GM23338 (cell line): ENCODE data around the gene S100A12. TPM values are rescaled to one million over a fixed set of nuclear protein-coding genes. Genes with fewer than 3 reads are reported as not detected.

ENCODE experiments used
- ATAC-seq: fragments of 200-7000 bp; cut with Tn5 transposase; 3 replicates; pipeline ENCODE4 v1.9.1; 2020
- DNase-seq: peaks from one replicate; pipeline ENCODE4 v3.0.0-alpha.2; 2015; ENCODE audit warnings: low spot score
- H2AFZ ChIP-seq: fragments of 200-600 bp; sonication (generic); 2 replicates; pipeline ENCODE4 v1.8.0; 2016; ENCODE audit warnings: antibody characterized with exemption, mild to moderate bottlenecking, moderate library complexity
- H3F3A ChIP-seq: fragments of 200-600 bp; sonication (generic); replicated peaks from 2 replicates; pipeline ENCODE4 v1.8.0; 2017; ENCODE audit warnings: antibody characterized with exemption, mixed run types, low read depth
- H3K27ac ChIP-seq: fragments of 200-600 bp; sonication (generic); 2 replicates; pipeline ENCODE4 v1.6.1; 2016; ENCODE audit warnings: low read depth
- H3K27me3 ChIP-seq: fragments of 200-600 bp; sonication (generic); 2 replicates; pipeline ENCODE4 v1.8.0; 2016; ENCODE audit warnings: mild to moderate bottlenecking, mixed run types, moderate library complexity; ENCODE audit not compliant: insufficient read depth
- H3K36me3 ChIP-seq: fragments of 200-600 bp; sonication (generic); 2 replicates; pipeline ENCODE4 v1.8.0; 2016; ENCODE audit warnings: mild to moderate bottlenecking; ENCODE audit not compliant: insufficient read depth
- H3K4me1 ChIP-seq: fragments of 200-600 bp; sonication (generic); 2 replicates; pipeline ENCODE4 v1.8.0; 2016; ENCODE audit warnings: mild to moderate bottlenecking, moderate library complexity; ENCODE audit not compliant: insufficient read depth
- H3K4me2 ChIP-seq: fragments of 200-600 bp; sonication (generic); 2 replicates; pipeline ENCODE4 v1.7.1; 2017; ENCODE audit warnings: mixed run types
- H3K4me3 ChIP-seq: fragments of 200-600 bp; sonication (generic); 2 replicates; pipeline ENCODE4 v1.6.1; 2016; ENCODE audit warnings: mixed run types
- H3K79me2 ChIP-seq: fragments of 200-600 bp; sonication (generic); replicated peaks from 2 replicates; pipeline ENCODE4 v1.8.0; 2017; ENCODE audit warnings: mild to moderate bottlenecking; ENCODE audit not compliant: insufficient read depth
- H3K9me2 ChIP-seq: fragments of 200-600 bp; sonication (generic); 2 replicates; pipeline ENCODE4 v1.8.0; 2017; ENCODE audit not compliant: insufficient read depth
- H4K20me1 ChIP-seq: fragments of 200-600 bp; sonication (generic); replicated peaks from 2 replicates; pipeline ENCODE4 v1.8.0; 2017; ENCODE audit warnings: mild to moderate bottlenecking; ENCODE audit not compliant: insufficient read depth
- H3K27ac Mint-ChIP-seq: 2 replicates; pipeline ENCODE4 v1.8.0; 2020; ENCODE audit warnings: inconsistent platforms, mild to moderate bottlenecking, moderate library complexity, mixed read lengths
- H3K27me3 Mint-ChIP-seq: 3 replicates; pipeline ENCODE4 v1.8.0; 2022; ENCODE audit warnings: low read depth, mild to moderate bottlenecking, moderate library complexity, mixed read lengths, inconsistent platforms; ENCODE audit not compliant: insufficient read depth, poor library complexity
- H3K36me3 Mint-ChIP-seq: 3 replicates; pipeline ENCODE4 v1.8.0; 2021; ENCODE audit warnings: low read depth, mild to moderate bottlenecking, inconsistent platforms, moderate library complexity, mixed read lengths
- H3K4me1 Mint-ChIP-seq: 3 replicates; pipeline ENCODE4 v1.8.0; 2020; ENCODE audit warnings: mild to moderate bottlenecking, inconsistent platforms, mixed read lengths
- H3K4me3 Mint-ChIP-seq: 3 replicates; pipeline ENCODE4 v1.8.0; 2021; ENCODE audit warnings: moderate library complexity, mild to moderate bottlenecking, inconsistent platforms, mixed read lengths
- H3K9me3 Mint-ChIP-seq: 3 replicates; pipeline ENCODE4 v1.8.0; 2020; ENCODE audit warnings: moderate library complexity, mild to moderate bottlenecking, inconsistent platforms, mixed read lengths
- CREB1 ChIP-seq: fragments of 250-450 bp; sonication (Bioruptor Pico); IDR thresholded peaks from 2 replicates; pipeline ENCODE4 v1.5.0; 2020; ENCODE audit warnings: low read depth, mild to moderate bottlenecking, moderate library complexity
- CTCF ChIP-seq, 2 experiments: fragments of 200-600 bp in 1 of 2; sonication (generic) in 1 of 2; conservative IDR thresholded peaks; 2 replicates each; pipeline versions ENCODE4 v1.5.1 to v1.6.1; 2016 to 2017; ENCODE audit warnings: antibody characterized with exemption in 2 of 2, low read depth in 2 of 2, mild to moderate bottlenecking in 2 of 2, moderate library complexity in 1 of 2
- ETS1 ChIP-seq: IDR thresholded peaks from 2 replicates; pipeline ENCODE4 v1.6.1; 2016; ENCODE audit warnings: antibody characterized with exemption
- EZH2 ChIP-seq: fragments of 200-600 bp; sonication (generic); IDR thresholded peaks from one replicate; pipeline ENCODE4 v1.8.0; 2017; ENCODE audit warnings: antibody characterized with exemption, mild to moderate bottlenecking, low read depth; ENCODE audit not compliant: unreplicated experiment
- EZH2phosphoT487 ChIP-seq: fragments of 200-600 bp; sonication (generic); IDR thresholded peaks from one replicate; pipeline ENCODE4 v1.8.1; 2018; ENCODE audit warnings: antibody characterized with exemption; ENCODE audit not compliant: unreplicated experiment
- JUNB ChIP-seq: IDR thresholded peaks from one replicate; pipeline ENCODE4 v1.6.1; 2016; ENCODE audit warnings: antibody characterized with exemption; ENCODE audit not compliant: unreplicated experiment
- NANOG ChIP-seq: IDR thresholded peaks from 2 replicates; pipeline ENCODE4 v1.6.1; 2016; ENCODE audit warnings: antibody characterized with exemption, borderline replicate concordance
- REST ChIP-seq: IDR thresholded peaks from one replicate; pipeline ENCODE4 v1.6.1; 2018; ENCODE audit warnings: antibody characterized with exemption; ENCODE audit not compliant: unreplicated experiment
- ZNF331 ChIP-seq: fragments of 250-450 bp; sonication (Bioruptor Pico); IDR thresholded peaks from 2 replicates; pipeline ENCODE4 v1.5.0; 2020; ENCODE audit warnings: low read depth, mild to moderate bottlenecking, moderate library complexity
- polyA plus RNA-seq: library from polyadenylated mRNA; unstranded; fragments of >200 nt; fragmentation: Nextera tagmentation; extraction: Ambion mirVana; gene quantifications from 2 replicates; pipeline ENCODE4 v1.2.1, GENCODE V29; 2016
- total RNA-seq: library from RNA; depleted of rRNA; stranded (reverse); fragments of >200 nt; shearing (Covaris generic); gene quantifications from 2 replicates; pipeline ENCODE4 v1.2.3, GENCODE V29; 2014

The S100A12 gene
- total and polyA plus RNA-seq, 2 experiments from 2014 or later, result not detected

- no peak for TF ChIP-seq REST
Measured at GRCh38 chr1:153390938-153391710, 15.7 kb upstream of the S100A12 start, which contains the start of gene S100A8 (continued).

GRCh38 chr1:153389973-153390879 is 14.8 kb upstream of the S100A12 start:
- Histone ChIP-seq H3K36me3 (no peaks in the 10 kb centered on the region), H3F3A (no peaks in the 10 kb centered on the region), H3K4me1 (no peaks in the 10 kb centered on the region), H4K20me1 (no peaks in the 10 kb centered on the region), H3K9me2 (0 out of 2 replicates have a peak, but pooled peaks cover 3% of the 10 kb centered on the region), H3K27ac (no peak overlapping the region), H3K4me3 (no peak overlapping the region), H3K27me3 (no peaks in the 10 kb centered on the region), H3K4me2 (no peak overlapping the region), H3K79me2 (no peaks in the 10 kb centered on the region), H2AFZ (no peak overlapping the region)
- DNase-seq (no peak), ATAC-seq (no peak)
- H3K4me1 Mint-ChIP-seq, result peaks cover 2% of the 10 kb centered on the region; the same call in 1 of the 3 replicates
- H3K9me3 Mint-ChIP-seq, result no peaks in the 10 kb centered on the region
- H3K27me3 Mint-ChIP-seq, result peaks cover 2% of the 10 kb centered on the region
- H3K27ac Mint-ChIP-seq, result no peak overlapping the region
- no peak overlapping the region for H3K4me3 Mint-ChIP-seq
- H3K36me3 Mint-ChIP-seq, result no peaks in the 10 kb centered on the region
- TF ChIP-seq JUNB (no peak), EZH2 (no peak), NANOG (no peak), EZH2phosphoT487 (no peak), REST (no peak), CTCF (conservative IDR thresholded peaks at IDR 0.05; ENCODE audit: low read depth in 2 of 2) (no peak), ZNF331 (CRISPR knock-in tag) (no peak), CREB1 (CRISPR knock-in tag) (no peak), ETS1 (no peak)
